Effector CD4-positive, alpha-beta T cell (primary cell): ENCODE results near the gene NXF1.
"Not testable (repeated sequence)": the region's sequence is repeated elsewhere in the genome, so short reads cannot be mapped to it uniquely, and the experiment has no call there.

Source experiments
- DNase-seq: peaks from one replicate; pipeline ENCODE4 v3.0.0-alpha.2; 2020

NXF1 gene

DNA sequence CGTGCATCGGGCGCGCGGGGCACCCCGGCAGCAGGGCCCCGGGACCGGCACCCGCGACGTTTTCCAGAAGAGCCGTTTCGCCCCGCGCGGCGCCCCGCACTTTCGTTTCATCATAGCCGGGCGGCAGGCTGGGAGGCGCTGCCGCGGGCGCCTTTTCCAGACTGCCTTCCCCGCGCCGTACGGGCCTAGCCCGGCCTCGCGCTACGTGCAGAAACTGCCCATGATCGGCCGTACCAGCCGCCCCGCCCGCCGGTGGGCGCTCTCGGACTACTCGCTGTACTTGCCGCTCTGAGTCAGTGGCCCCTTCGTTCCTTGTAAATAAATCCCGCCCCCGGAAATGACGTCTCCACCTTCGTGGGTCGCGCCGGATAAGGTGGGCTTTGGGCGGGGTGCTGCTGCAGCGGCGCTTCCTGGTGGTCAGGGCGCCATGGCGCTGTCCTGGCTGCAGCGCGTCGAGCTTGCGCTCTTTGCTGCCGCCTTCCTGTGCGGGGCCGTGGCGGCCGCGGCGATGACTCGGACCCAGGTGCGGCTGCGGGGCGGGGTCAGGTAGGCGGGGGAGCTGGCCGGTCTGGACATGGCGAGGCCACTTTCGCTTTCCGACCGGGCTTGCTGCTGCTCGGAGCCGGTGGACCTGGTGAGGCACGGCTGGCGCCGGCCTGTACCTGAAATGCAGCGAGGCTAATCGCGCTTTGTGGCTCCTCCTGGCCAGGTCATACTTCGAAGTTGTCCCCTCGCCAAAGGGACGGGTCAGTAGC lies 18.1 kb downstream of the NXF1 start, which contains the start of gene TMEM179B:
TMEM179B (plus strand) TSS at position 398 of the 755 bp plus-strand sequence; CDS start at position 428, 30 bp downstream.
- DNase-seq, result peak; percentile 98

DNA sequence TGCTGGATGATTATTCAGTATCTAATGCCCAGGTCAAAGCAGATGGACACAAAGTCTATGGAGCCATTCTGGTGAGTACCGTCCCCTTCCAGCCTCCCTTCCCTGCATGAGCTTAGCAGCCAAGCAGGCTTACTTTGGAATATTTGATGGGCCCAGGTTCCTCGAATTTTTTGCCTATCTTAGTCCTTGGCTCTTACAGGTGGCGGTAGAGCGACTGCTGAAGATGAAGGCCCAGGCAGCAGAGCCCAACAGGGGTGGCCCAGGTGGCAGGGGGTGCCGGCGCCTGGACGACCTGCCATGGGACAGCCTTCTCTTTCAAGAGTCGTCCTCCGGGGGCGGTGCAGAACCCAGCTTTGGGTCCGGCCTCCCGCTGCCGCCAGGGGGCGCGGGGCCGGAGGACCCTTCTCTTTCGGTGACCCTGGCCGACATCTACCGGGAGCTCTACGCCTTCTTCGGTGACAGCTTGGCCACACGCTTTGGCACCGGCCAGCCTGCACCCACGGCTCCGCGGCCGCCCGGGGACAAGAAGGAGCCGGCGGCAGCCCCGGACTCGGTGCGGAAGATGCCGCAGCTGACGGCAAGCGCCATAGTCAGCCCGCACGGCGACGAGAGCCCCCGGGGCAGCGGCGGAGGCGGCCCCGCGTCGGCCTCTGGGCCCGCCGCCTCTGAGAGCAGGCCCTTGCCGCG lies 18.8 kb downstream of the NXF1 start:
- peak; percentile 79 for DNase-seq

DNA sequence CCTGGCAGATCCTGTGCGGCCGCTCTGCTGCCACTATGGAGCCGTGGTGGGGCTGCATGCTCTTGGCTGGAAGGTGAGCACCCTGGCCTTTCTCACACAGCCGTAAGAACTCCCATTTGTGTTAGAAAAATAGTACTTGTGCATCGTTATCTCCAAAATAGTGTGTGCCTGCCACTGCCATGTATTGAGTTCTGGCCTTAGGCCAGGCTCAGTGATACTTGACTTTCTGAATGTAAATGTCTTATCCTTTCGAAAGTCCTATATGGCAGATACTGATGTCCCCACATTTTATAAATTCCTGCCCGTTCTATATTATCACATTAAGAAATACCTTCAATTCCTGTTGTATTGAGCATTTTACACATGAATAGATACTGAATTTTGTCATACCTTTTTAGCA lies 22.5 kb downstream of the NXF1 start:
- no peak for DNase-seq

DNA sequence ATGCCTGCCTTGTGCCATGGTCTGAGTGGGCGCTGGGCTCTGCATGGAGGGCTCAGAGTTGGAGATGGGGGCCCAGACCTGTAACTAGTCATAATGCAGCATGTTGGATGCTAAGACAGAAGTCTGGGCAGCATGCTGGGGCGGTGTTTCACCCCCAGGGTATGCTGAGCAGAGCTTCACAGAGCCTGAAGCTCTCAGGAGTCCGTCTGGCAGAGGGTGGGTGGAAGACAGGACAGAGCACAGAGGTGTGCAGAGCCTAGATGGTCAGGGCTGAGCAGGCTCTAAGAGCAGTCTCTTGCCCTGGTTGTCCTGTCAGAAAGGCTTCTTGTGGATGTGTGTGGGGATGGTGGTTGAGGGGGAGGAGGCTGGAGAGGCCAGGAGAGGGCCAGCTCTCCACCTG lies 26.8 kb downstream of the NXF1 start:
- no peak for DNase-seq

DNA sequence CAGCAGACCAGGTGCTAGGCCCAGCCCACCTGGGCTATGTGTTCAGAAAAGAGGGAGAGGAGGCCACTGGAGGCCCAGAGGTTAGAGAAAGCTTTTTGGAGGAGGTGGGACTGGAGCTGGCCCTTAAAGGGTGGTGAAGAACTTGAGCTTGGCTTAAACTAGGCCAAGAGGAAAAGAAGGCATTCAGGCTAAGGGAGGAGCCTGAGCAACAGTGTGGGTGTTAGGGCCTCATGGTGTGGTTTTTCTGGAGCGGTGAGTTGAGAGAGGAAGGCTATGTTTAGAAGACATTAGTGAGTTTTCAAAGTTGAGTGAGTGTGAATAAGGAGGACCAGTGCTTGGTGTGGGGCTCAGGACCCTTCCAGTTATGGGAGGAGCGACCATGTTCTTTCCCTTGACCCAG lies 27.9 kb downstream of the NXF1 start:
- no peak for DNase-seq

DNA sequence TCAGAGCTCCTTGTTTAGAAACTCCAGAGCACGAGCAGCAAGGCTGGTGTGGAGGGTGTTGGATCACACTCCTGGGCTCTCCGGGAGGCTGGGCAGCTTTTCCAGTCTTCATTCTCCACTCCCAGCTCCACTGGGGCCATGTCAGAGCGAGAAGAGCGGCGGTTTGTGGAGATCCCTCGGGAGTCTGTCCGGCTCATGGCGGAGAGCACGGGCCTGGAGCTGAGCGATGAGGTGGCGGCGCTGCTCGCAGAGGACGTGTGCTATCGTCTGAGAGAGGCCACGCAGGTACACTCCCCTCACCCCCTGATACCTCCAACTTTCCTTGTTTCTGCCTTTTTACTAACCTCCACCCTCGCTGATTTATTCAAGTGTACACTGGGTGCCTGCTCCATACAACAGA lies 29.6 kb downstream of the NXF1 start:
- DNase-seq, result no peak

DNA sequence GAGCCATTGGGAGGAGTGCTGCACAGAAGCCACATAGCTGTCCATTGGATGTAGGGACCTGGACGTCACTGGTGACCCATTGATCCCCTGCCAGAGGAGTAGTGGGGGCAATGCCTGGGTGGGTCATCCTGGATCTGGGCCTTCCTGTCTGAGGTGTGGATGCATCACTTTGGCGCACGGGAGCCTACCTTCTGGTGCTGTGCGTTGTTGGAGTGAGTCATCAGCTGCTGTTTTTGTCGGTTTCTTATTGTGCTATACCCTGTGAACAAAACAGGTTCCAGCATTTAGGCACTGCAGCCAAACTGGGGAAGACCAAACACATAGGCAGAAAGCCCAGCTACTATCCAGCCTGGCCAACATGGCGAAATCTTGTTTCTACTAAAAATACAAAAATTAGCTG lies 30.8 kb downstream of the NXF1 start:
- DNase-seq, result no peak

DNA sequence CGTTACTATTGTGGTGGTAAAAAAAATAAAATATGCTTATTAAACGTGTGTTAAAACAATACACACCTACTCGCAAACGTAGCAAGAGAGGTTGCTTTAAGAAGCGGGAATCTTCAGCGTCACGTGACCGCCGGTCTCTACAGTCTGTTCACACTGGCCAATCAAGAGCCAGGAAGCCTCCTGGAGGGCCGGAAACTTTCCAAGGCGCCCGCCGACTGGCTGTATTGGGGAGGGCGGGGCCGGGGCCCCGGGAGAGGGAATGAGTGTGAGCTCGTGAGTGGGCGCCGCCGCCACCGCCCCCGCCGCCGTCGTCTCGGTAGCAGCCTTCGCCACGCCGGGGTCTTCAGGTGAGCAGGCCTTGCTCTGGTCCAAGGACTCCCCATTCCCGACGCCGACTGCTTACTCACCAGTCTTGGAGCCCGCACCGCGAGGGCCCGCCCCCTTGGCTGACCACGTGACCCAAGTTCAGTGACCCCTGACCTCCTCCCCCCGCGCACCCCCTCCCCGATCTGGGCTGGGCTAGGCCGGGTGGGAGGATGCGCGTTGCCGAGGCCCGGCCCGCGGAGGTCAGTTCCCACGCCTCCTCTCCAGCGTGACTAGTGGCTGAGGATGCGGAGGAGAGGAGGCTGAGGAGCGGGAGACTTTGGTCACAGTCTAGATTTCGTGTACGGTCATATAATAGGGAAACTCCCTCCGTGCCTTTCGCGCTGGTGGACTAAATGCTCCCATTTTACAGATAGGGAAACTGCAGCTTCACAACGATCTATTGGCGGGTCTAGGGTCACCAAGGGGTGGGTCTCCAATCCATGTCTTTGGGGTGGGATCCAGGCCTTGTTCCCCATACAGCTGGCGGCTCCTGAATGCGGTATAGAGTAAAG lies 33.9 kb downstream of the NXF1 start, which contains the start of gene TAF6L:
TAF6L (plus strand) TSS at position 253 of the 878 bp plus-strand sequence. CDS start 4,388 bp downstream, outside the sequence.
- DNase-seq, result peak; percentile 90

DNA sequence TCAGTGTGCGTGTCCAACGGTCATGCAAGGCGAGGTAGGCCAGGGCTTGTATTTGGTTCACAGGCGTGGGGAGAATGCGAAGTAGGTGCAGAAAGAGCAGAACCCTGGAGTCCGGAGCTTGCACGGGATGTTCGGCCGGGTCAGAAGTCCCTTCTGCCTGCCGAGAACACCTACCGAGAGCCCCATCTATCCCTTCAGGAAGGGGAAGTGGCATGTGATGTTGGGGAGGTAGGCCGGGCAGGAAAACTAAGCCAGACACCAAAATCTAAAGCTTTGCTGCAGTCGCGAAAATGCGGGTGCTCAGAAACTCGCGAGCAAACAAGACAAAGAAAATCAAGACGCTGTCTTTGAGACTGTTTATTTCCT lies 34.5 kb downstream of the NXF1 start:
- DNase-seq, result no peak

DNA sequence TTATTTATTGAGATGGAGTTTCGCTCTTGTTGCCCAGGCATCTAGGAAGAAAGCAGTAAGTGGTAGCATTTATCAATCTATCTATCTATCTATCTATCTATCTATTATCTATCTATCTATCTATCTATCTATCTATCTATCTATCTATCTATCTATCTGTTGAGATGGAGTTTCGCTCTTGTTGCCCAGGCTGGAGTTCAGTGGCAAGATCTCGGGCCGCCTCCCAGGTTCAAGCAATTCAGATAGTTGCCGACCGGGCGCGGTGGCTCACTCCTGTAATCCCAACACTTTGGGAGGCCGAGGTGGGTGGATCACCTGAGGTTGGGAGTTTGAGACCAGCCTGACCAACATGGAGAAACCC lies 44.4 kb downstream of the NXF1 start:
- not testable (repeated sequence) for DNase-seq

DNA sequence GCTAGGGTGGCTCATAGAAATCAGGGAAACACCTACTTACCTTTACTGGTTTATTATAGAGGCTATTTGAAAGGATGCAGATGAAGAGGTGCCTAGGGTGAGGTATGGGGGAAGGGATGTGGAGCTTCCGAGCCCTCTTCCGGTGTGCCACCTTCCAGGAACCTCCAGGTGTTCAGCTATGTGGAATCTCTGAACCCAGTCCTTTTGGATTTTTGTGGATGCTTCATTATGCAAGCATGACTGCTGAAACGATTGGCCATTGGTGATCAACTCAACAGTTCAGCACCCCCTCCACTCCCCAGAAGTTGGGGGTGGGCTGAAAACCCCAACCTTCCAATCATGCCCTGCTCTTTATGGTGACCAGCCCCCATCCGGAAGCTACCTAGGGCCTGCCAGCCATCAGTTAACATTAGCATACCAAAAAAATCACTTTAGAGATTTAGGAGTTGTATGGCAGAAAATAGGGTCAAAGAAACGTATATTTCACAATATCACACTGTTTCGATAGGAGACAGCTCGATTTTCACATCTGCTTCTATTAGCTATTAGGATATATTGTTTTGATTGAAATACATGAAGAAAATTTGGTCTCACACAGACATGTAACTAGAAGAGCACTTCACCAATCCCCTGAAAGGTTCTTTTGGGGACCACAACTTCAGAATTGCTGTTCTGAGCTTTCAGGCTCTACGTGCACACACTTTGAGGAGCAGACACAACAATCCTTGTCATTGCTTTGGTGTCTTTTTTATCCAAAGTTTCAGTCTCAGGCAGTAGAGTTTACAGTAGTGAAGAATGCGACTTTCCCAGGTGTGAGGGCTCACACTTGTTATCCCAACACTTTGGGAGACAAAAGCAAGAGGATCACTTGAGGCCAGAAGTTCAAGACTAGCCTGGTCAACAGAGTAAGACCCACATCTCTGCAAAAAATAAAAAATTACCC lies 47.1 kb downstream of the NXF1 start:
- DNase-seq, result no peak

DNA sequence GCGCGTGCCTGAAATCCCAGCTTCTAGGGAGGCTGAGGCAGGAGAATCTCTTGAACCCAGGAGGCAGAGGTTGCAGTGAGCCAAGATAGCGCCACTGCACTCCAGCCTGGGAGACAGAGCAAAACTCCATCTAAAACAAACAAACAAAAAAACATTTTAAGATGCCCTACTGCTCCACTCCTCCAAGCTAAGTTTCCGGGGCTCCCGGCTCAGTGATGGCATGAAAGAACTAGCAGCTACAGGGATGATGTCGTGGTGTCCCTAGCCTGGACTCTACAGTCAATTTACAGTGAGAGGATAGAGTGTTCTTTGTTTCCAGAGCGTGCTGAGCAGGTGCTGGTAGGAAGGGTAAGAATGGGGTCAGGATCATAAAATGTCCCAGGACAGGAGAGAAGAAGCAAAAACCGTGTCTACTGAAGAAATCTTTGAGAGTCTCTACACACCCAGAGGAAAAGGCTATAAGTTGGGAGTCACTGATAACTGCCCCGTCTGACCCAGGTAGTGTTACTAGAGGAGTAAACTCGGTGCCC lies 50.1 kb downstream of the NXF1 start:
- no peak for DNase-seq

DNA sequence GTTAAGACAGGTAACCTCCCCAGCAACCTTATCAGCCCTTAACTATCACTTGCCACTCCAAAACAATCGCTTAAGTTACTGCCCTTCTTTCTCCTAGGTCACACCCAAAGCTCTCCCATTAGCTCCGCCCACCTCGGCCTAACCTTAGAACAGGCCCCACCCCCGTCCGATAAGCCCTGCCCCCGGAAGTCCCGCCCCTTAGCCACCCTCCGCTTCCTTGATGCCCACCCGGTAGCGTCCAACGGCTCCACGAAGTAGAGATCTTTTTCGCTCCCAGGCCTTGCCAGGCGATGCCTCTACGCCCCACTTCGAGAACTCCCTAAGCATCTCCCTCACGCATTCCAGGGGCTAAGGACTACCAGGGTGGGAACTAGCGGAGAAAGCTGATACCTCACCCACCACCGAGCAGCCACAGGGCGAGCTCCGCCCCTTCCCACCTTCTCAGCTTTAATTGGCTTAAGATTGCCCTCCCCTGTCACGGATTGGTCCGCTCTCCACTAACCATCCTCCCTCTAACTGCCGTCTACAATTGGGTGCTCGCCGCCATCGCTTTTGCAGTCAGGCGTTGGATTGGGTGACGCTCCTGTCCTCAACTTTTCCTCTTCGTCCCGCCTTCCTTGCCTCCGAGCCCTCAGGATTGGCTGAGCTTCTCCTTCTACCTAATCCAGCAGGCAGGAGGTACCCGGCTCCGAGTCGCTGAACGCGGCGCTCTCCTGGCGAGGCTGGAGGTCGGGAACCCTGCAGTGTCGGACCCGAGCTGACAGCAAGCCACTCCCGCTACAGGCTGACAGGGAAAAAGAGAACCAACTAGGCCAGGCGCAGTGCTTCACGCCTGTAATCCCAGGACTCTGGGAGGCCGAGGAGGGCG lies 51.3 kb downstream of the NXF1 start, which contains the start of gene ZBTB3:
ZBTB3 (minus strand) TSS at position 425 of the 868 bp plus-strand sequence. CDS start 496 bp downstream, outside the sequence.
- peak; percentile 93 for DNase-seq

DNA sequence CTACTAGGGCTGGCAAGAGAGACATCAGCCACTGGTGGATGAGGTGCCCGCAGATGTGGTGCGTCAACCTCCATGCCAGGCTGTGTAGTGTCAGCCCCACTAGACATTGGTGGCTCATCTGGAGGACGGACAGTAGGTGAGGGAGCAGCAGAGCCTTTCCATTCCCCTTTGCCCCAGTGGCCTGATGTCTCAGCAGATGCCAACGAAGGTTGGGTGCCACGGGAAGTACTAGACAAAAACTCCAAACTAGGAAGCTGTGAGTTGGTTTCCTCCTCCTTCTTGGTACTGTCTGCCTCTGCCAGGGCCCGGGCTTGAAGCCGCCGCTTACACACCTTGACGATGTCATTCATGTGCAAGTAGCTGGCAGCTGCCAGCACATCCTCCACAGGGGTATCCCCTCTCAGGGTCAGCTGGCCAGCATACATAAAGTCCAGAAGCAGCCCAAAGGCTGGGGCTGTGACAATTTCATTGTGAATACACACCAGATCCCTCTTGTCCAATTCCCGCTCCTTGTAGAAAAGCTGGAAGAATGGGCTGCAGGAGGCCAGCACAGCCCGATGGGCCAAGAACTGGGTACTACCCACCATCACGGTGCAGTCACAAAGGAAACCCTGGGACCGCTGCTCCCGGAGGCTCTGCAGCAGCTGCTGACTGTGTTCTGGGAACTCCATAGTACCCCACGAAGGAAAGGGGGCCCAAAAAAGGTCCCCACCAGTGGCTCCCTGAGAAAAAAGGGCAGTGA lies 52.1 kb downstream of the NXF1 start:
- no peak for DNase-seq

DNA sequence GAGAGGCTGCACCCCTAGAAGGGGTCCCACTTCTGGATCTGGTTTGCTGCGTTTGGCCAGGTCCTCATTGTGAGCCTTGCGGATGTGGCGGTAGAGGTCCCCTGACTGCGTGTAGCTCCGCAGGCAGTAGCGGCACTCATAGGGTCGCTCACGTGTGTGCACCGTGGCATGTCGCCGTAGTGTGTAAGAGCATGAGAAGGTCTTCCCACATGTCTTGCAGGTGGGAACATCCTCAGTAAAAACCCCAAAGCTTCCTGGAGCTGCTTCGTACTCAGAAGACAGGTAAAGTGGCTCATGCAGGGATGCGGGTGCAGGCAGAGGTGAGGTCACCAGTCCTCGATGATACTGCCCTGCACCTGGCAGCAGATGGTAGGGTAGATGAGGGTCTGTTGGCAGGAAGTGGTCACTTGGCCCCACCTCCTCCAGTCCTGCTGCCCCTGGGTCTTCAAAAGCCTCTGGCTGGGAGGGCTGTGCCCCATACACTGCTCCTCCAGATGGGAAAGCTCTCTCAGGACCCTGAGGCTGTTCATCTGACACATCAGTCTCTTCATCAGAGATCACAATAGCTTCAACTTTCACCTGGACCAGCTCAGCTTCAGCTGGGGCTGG lies 53.0 kb downstream of the NXF1 start:
- no peak for DNase-seq

DNA sequence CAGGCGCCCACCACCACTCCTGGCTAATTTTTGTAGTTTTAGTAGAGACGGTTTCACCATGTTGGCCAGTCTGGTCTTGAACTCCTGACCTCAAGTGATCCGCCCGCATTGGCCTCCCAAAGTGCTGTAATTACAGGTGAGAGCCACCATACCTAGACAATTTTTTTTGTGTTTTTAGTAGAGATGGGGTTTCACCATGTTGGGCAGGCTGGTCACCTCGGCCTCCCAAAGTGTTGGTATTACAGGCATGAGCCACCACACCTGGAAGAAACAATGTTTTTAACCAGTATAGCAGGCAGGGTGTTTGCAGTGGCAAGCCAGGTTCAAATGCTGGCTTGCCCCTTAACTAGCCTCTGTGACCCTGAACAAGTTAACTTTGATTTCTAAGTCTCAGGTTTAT lies 55.3 kb downstream of the NXF1 start:
- not testable (repeated sequence) for DNase-seq

DNA sequence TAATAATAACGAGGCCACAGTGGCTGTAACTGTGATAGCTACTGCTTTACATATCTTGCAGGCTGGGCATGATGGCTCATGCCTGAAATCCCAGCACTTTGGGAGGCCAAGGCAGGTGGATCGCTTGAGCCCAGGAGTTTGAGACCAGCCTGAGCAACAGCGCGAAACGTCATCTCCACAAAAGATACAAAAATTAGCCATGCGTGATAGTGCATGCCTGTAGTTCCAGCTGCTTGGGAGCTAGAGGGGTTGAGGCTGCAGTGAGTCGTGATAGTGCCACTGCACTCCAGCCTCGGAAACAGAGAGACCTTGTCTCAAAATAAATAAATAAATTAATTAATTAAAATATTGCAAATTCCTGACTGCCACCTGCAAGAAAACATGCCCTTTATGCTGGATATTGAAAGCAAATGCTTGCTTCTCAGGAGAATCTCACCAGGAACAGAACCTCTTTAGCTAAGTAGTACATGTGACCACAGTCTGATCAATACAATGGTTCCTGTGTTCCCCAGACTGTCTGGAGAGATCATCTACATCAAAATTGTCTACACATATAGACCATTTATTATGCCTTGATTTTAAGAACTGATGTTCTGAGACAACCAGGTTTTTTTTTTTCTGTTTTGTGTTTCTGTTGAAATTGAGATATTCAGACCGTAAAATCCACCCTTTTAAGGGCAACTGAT lies 57.6 kb downstream of the NXF1 start:
- no peak for DNase-seq
